Measurements from ENCODE around the gene CLNK. TPM values are rescaled to one million over a fixed set of nuclear protein-coding genes. Genes with fewer than 3 reads are reported as not detected.

Gene CLNK
- total RNA-seq, 2 donors from 2014 or later, result not detected

- no peaks in the 10 kb centered on the region for H3K27me3 ChIP-seq (ENCODE audit: control insufficient read depth, insufficient read depth, low read length, poor library complexity, severe bottlenecking)
- no peak overlapping the region for H3K27ac Mint-ChIP-seq
- H3K9ac ChIP-seq (ENCODE audit: extremely low read depth, low read length, poor library complexity, severe bottlenecking), result no peak overlapping the region
- H3K4me1 Mint-ChIP-seq, result peaks cover 8% of the 10 kb centered on the region
- no peaks in the 10 kb centered on the region for H3K36me3 ChIP-seq (ENCODE audit: control insufficient read depth, insufficient read depth, low read length)
- TF ChIP-seq CTCF (conservative IDR thresholded peaks at IDR 0.05), result no peak
- no peak overlapping the region for H3K4me3 ChIP-seq (ENCODE audit: low read length)
- no peaks in the 10 kb centered on the region for H3K4me1 ChIP-seq (ENCODE audit: control insufficient read depth, insufficient read depth, low read length)
- peaks cover 11% of the 10 kb centered on the region for H3K9me3 Mint-ChIP-seq
- DNase-seq, result no peak
- peaks cover 16% of the 10 kb centered on the region for H3K9me3 ChIP-seq (ENCODE audit: control insufficient read depth, low read length)
- H3K27ac ChIP-seq (ENCODE audit: low read depth, low read length), result no peak overlapping the region
- H3K27me3 Mint-ChIP-seq (ENCODE audit: insufficient read depth), result no peaks in the 10 kb centered on the region
- H3K36me3 Mint-ChIP-seq (ENCODE audit: low read depth), result no peaks in the 10 kb centered on the region
- 85 to 100% methylated on average over 2 to 4 of the region's 4 CpGs for WGBS, 2 experiments (ENCODE audit: insufficient coverage in 1 of 2, insufficient read length in 1 of 2)
- H3K4me3 Mint-ChIP-seq, result no peak overlapping the region
These were observed 30.6 kb upstream of the CLNK start for GRCh38 chr4:10715135-10715534.

GRCh38 chr4:10713591-10713990 lies 29.0 kb upstream of the CLNK start:
- no peak overlapping the region for H3K27ac Mint-ChIP-seq
- Histone ChIP-seq H3K4me3 (ENCODE audit: low read length) (no peak overlapping the region), H3K9ac (ENCODE audit: extremely low read depth, low read length, poor library complexity, severe bottlenecking) (no peak overlapping the region), H3K36me3 (ENCODE audit: control insufficient read depth, insufficient read depth, low read length) (no peaks in the 10 kb centered on the region), H3K27ac (ENCODE audit: low read depth, low read length) (no peak overlapping the region), H3K4me1 (ENCODE audit: control insufficient read depth, insufficient read depth, low read length) (no peaks in the 10 kb centered on the region), H3K27me3 (ENCODE audit: control insufficient read depth, insufficient read depth, low read length, poor library complexity, severe bottlenecking) (no peaks in the 10 kb centered on the region), H3K9me3 (ENCODE audit: control insufficient read depth, low read length) (peaks cover 16% of the 10 kb centered on the region)
- peaks cover 8% of the 10 kb centered on the region for H3K4me1 Mint-ChIP-seq
- peaks cover 11% of the 10 kb centered on the region for H3K9me3 Mint-ChIP-seq
- no peak for TF ChIP-seq CTCF (conservative IDR thresholded peaks at IDR 0.05)
- H3K4me3 Mint-ChIP-seq, result no peak overlapping the region
- H3K36me3 Mint-ChIP-seq (ENCODE audit: low read depth), result no peaks in the 10 kb centered on the region
- DNase-seq, result no peak
- WGBS, 2 experiments (ENCODE audit: insufficient coverage in 1 of 2, insufficient read length in 1 of 2), result 89 to 100% methylated on average over 1 to 3 of the region's 3 CpGs
- no peaks in the 10 kb centered on the region for H3K27me3 Mint-ChIP-seq (ENCODE audit: insufficient read depth)

GRCh38 chr4:10706236-10706635 lies 21.7 kb upstream of the CLNK start:
- no peaks in the 10 kb centered on the region for H3K9me3 Mint-ChIP-seq
- H3K4me3 Mint-ChIP-seq, result no peak overlapping the region
- no peak overlapping the region for H3K27ac Mint-ChIP-seq
- no peak for TF ChIP-seq CTCF (conservative IDR thresholded peaks at IDR 0.05)
- H3K27me3 Mint-ChIP-seq (ENCODE audit: insufficient read depth), result no peaks in the 10 kb centered on the region
- H3K4me1 ChIP-seq (ENCODE audit: control insufficient read depth, insufficient read depth, low read length), result no peaks in the 10 kb centered on the region
- H3K36me3 Mint-ChIP-seq (ENCODE audit: low read depth), result no peaks in the 10 kb centered on the region
- no peaks in the 10 kb centered on the region for H3K27me3 ChIP-seq (ENCODE audit: control insufficient read depth, insufficient read depth, low read length, poor library complexity, severe bottlenecking)
- no peak overlapping the region for H3K27ac ChIP-seq (ENCODE audit: low read depth, low read length)
- DNase-seq, result no peak
- WGBS, 2 experiments (ENCODE audit: insufficient coverage in 1 of 2, insufficient read length in 1 of 2), result 100% methylated on average over 1 of the region's 1 CpG; no CpG with 5 or more reads in 1 of the 2 experiments
- no peak overlapping the region for H3K4me3 ChIP-seq (ENCODE audit: low read length)
- peaks cover 5% of the 10 kb centered on the region for H3K4me1 Mint-ChIP-seq
- H3K36me3 ChIP-seq (ENCODE audit: control insufficient read depth, insufficient read depth, low read length), result no peaks in the 10 kb centered on the region
- H3K9ac ChIP-seq (ENCODE audit: extremely low read depth, low read length, poor library complexity, severe bottlenecking), result no peak overlapping the region
- H3K9me3 ChIP-seq (ENCODE audit: control insufficient read depth, low read length), result no peaks in the 10 kb centered on the region
